HEK293 (cell line): ENCODE data around the gene PCSK1.

Experiments used
- CTCF ChIP-seq: fragments of 450-650 bp; formaldehyde crosslinking; IDR thresholded peaks from 2 replicates; pipeline ENCODE4 v1.5.1; 2016; ENCODE audit warnings: missing biosample characterization, missing genetic modification characterization
- YY1 ChIP-seq: fragments of 450-650 bp; formaldehyde crosslinking; IDR thresholded peaks from 2 replicates; pipeline ENCODE4 v1.5.1; 2018; ENCODE audit warnings: missing biosample characterization, missing genetic modification characterization
- ZNF24 ChIP-seq: fragments of 450-650 bp; formaldehyde crosslinking; IDR thresholded peaks from 2 replicates; pipeline ENCODE4 v1.5.1; 2016; ENCODE audit warnings: missing biosample characterization, missing genetic modification characterization
- ZNF561 ChIP-seq: fragments of 450-650 bp; IDR thresholded peaks from 2 replicates; pipeline ENCODE4 v1.5.1; 2018; ENCODE audit warnings: missing biosample characterization, missing genetic modification characterization, borderline replicate concordance

GRCh38 chr5:96407436-96407835, 25.6 kb downstream of the PCSK1 start:
- no peak for TF ChIP-seq YY1 (tag by site-specific recombination)
- TF ChIP-seq CTCF (tag by site-specific recombination), result no peak
- TF ChIP-seq ZNF561 (tag by site-specific recombination), result no peak
- TF ChIP-seq ZNF24 (tag by site-specific recombination), result no peak
